ENCODE results near the gene HAND2. TPM values are rescaled to one million over a fixed set of nuclear protein-coding genes. Genes with fewer than 3 reads are reported as not detected.

HAND2 gene
- total RNA-seq, 1 donor from 2014 or later = not detected

GRCh38 chr4:173522951-173523395 is 7.1 kb downstream of the HAND2 start:
- Mint-ChIP-seq H3K36me3 (ENCODE audit: low read depth) (peaks cover 19% of the 10 kb centered on the region), H3K4me1 (ENCODE audit: low read depth) (no peaks in the 10 kb centered on the region), H3K27me3 (ENCODE audit: low read depth) (peaks cover 92% of the 10 kb centered on the region), H3K27ac (no peak overlapping the region), H3K4me3 (ENCODE audit: low read depth) (no peak overlapping the region), H3K9me3 (no peaks in the 10 kb centered on the region)
- intact Hi-C loops (cut with micrococcal nuclease) = loop anchor here (1.0 kb wide), 1 partner anchor 8 kb away; no protein-coding TSS in a partner anchor
- DNase-seq (ENCODE audit: low spot score) = no peak

GRCh38 chr4:173522160-173522950 is 7.7 kb downstream of the HAND2 start:
- no peaks in the 10 kb centered on the region for H3K4me1 Mint-ChIP-seq (ENCODE audit: low read depth)
- intact Hi-C loops (cut with micrococcal nuclease) = loop anchor here (1.0 kb wide), 1 partner anchor 9 kb away; no protein-coding TSS in a partner anchor
- no peak for DNase-seq (ENCODE audit: low spot score)
- peaks cover 91% of the 10 kb centered on the region for H3K27me3 Mint-ChIP-seq (ENCODE audit: low read depth)
- no peak overlapping the region for H3K4me3 Mint-ChIP-seq (ENCODE audit: low read depth)
- H3K27ac Mint-ChIP-seq = no peak overlapping the region
- no peaks in the 10 kb centered on the region for H3K9me3 Mint-ChIP-seq
- peaks cover 19% of the 10 kb centered on the region for H3K36me3 Mint-ChIP-seq (ENCODE audit: low read depth)

- no peak overlapping the region for H3K4me3 Mint-ChIP-seq (ENCODE audit: low read depth)
- peaks cover 21% of the 10 kb centered on the region for H3K36me3 Mint-ChIP-seq (ENCODE audit: low read depth)
Measured at GRCh38 chr4:173521467-173522159, 8.4 kb downstream of the HAND2 start.

GRCh38 chr4:173520921-173521466 is 9.0 kb downstream of the HAND2 start:
- no peak for DNase-seq (ENCODE audit: low spot score)
- Mint-ChIP-seq H3K36me3 (ENCODE audit: low read depth) (peaks cover 22% of the 10 kb centered on the region), H3K27ac (no peak overlapping the region), H3K27me3 (ENCODE audit: low read depth) (peaks cover 90% of the 10 kb centered on the region), H3K9me3 (no peaks in the 10 kb centered on the region), H3K4me1 (ENCODE audit: low read depth) (no peaks in the 10 kb centered on the region), H3K4me3 (ENCODE audit: low read depth) (no peak overlapping the region)
- intact Hi-C loops (cut with micrococcal nuclease) = loop anchor here (2.0 kb wide), 1 partner anchor 14 kb away; no protein-coding TSS in a partner anchor

More at GRCh38 chr4:173521467-173522159, 8.4 kb downstream of the HAND2 start:
- Mint-ChIP-seq H3K27ac (no peak overlapping the region), H3K4me1 (ENCODE audit: low read depth) (no peaks in the 10 kb centered on the region), H3K9me3 (no peaks in the 10 kb centered on the region), H3K27me3 (ENCODE audit: low read depth) (peaks cover 89% of the 10 kb centered on the region)
- intact Hi-C loops (cut with micrococcal nuclease) = loop anchor here (1.0 to 2.0 kb wide), 2 partner anchors 10 to 15 kb away; no protein-coding TSS in a partner anchor
- DNase-seq (ENCODE audit: low spot score) = no peak

- Mint-ChIP-seq H3K4me3 (ENCODE audit: low read depth) (no peak overlapping the region), H3K27me3 (ENCODE audit: low read depth) (peaks cover 90% of the 10 kb centered on the region), H3K36me3 (ENCODE audit: low read depth) (peaks cover 19% of the 10 kb centered on the region), H3K4me1 (ENCODE audit: low read depth) (no peaks in the 10 kb centered on the region), H3K27ac (peak overlapping the region; percentile 60), H3K9me3 (no peaks in the 10 kb centered on the region)
- DNase-seq (ENCODE audit: low spot score) = no peak
- intact Hi-C loops (cut with micrococcal nuclease) = loop anchor here (2.0 kb wide), 1 partner anchor 13 kb away; no protein-coding TSS in a partner anchor
Measured at GRCh38 chr4:173519111-173520101, 10.6 kb downstream of the HAND2 start.

- no peak for DNase-seq (ENCODE audit: low spot score)
- intact Hi-C loops (cut with micrococcal nuclease) = no loop called here
- Mint-ChIP-seq H3K36me3 (ENCODE audit: low read depth) (peaks cover 14% of the 10 kb centered on the region), H3K4me3 (ENCODE audit: low read depth) (no peak overlapping the region), H3K27ac (peak overlapping the region; percentile 60), H3K27me3 (ENCODE audit: low read depth) (peaks cover 90% of the 10 kb centered on the region), H3K9me3 (no peaks in the 10 kb centered on the region), H3K4me1 (ENCODE audit: low read depth) (no peaks in the 10 kb centered on the region)
Measured at GRCh38 chr4:173518425-173519102, 11.5 kb downstream of the HAND2 start.

- no peak for DNase-seq (ENCODE audit: low spot score)
- Mint-ChIP-seq H3K9me3 (no peaks in the 10 kb centered on the region), H3K27me3 (ENCODE audit: low read depth) (peaks cover 91% of the 10 kb centered on the region), H3K36me3 (ENCODE audit: low read depth) (peaks cover 10% of the 10 kb centered on the region), H3K27ac (no peak overlapping the region), H3K4me1 (ENCODE audit: low read depth) (no peaks in the 10 kb centered on the region), H3K4me3 (ENCODE audit: low read depth) (no peak overlapping the region)
- intact Hi-C loops (cut with micrococcal nuclease) = loop anchor here (1.0 to 2.0 kb wide), 3 partner anchors 9 to 701 kb away; no protein-coding TSS in a partner anchor
Measured at GRCh38 chr4:173517781-173518424, 12.1 kb downstream of the HAND2 start.

GRCh38 chr4:173516621-173517524 is 13.2 kb downstream of the HAND2 start:
- Mint-ChIP-seq H3K4me3 (ENCODE audit: low read depth) (no peak overlapping the region), H3K9me3 (no peaks in the 10 kb centered on the region), H3K4me1 (ENCODE audit: low read depth) (no peaks in the 10 kb centered on the region), H3K27me3 (ENCODE audit: low read depth) (peaks cover 92% of the 10 kb centered on the region), H3K27ac (no peak overlapping the region), H3K36me3 (ENCODE audit: low read depth) (peaks cover 10% of the 10 kb centered on the region)
- intact Hi-C loops (cut with micrococcal nuclease) = loop anchor here (1.0 to 2.0 kb wide), 3 partner anchors 8 to 702 kb away; no protein-coding TSS in a partner anchor
- no peak for DNase-seq (ENCODE audit: low spot score)

GRCh38 chr4:173515458-173515857 is 14.6 kb downstream of the HAND2 start:
- H3K27ac Mint-ChIP-seq = no peak overlapping the region
- H3K4me3 Mint-ChIP-seq (ENCODE audit: low read depth) = no peak overlapping the region
- H3K9me3 Mint-ChIP-seq = no peaks in the 10 kb centered on the region
- H3K4me1 Mint-ChIP-seq (ENCODE audit: low read depth) = no peaks in the 10 kb centered on the region
- peaks cover 88% of the 10 kb centered on the region for H3K27me3 Mint-ChIP-seq (ENCODE audit: low read depth)
- DNase-seq (ENCODE audit: low spot score) = no peak
- intact Hi-C loops (cut with micrococcal nuclease) = no loop called here
- H3K36me3 Mint-ChIP-seq (ENCODE audit: low read depth) = peaks cover 11% of the 10 kb centered on the region

- H3K4me3 Mint-ChIP-seq (ENCODE audit: low read depth) = no peak overlapping the region
- no peaks in the 10 kb centered on the region for H3K9me3 Mint-ChIP-seq
- no peak overlapping the region for H3K27ac Mint-ChIP-seq
- no peak for DNase-seq (ENCODE audit: low spot score)
- no peaks in the 10 kb centered on the region for H3K4me1 Mint-ChIP-seq (ENCODE audit: low read depth)
- intact Hi-C loops (cut with micrococcal nuclease) = no loop called here
- H3K27me3 Mint-ChIP-seq (ENCODE audit: low read depth) = peaks cover 86% of the 10 kb centered on the region
- peaks cover 13% of the 10 kb centered on the region for H3K36me3 Mint-ChIP-seq (ENCODE audit: low read depth)
Measured at GRCh38 chr4:173514641-173515217, 15.3 kb downstream of the HAND2 start.

All from activated T-helper 2 cell treated with anti-CD3 and anti-CD28 coated beads, Interferon-gamma antibody, Interleukin-2, Interleukin-4, amounts not matched to agents 10 μg/mL and 5 μg/mL and 100 μg/mL, durations not matched to agents 14 hours and 24 hours and 36 hours (primary cell).